GM21528 (cell line): ENCODE results near the gene ARMH4.

ENCODE experiments used
- ATAC-seq: cut with Tn5 transposase; IDR thresholded peaks from one replicate; pipeline ENCODE4 v1.9.1; 2021; ENCODE audit warnings: mild to moderate bottlenecking, moderate library complexity; ENCODE audit not compliant: unreplicated experiment, low FRiP score

The ARMH4 gene

GRCh38 chr14:58152014-58152857 is at the start of gene ARMH4:
ARMH4 (minus strand) TSS chr14:58152213; CDS start chr14:58139358, 12,855 bp downstream.
- peak; percentile 95 for ATAC-seq

- ATAC-seq, result no peak
Observed at GRCh38 chr14:58200846-58201245, 48.8 kb upstream of the ARMH4 start.

GRCh38 chr14:58200480-58200841 is 48.4 kb upstream of the ARMH4 start:
- ATAC-seq, result peak; percentile 22

- ATAC-seq, result peak; percentile 95
Observed at GRCh38 chr14:58199726-58200479, 47.9 kb upstream of the ARMH4 start, which contains the start of gene ACTR10. ACTR10 (plus strand) TSS chr14:58200149; CDS start chr14:58200218, 69 bp downstream.

- no peak for ATAC-seq
Observed at GRCh38 chr14:58198086-58198485, 46.1 kb upstream of the ARMH4 start.

- no peak for ATAC-seq
Observed at GRCh38 chr14:58196198-58196597, 44.2 kb upstream of the ARMH4 start.

- no peak for ATAC-seq
Observed at GRCh38 chr14:58193542-58193941, 41.5 kb upstream of the ARMH4 start.

GRCh38 chr14:58191763-58192601 is 40.0 kb upstream of the ARMH4 start:
- ATAC-seq, result no peak

- no peak for ATAC-seq
Observed at GRCh38 chr14:58189176-58189575, 37.2 kb upstream of the ARMH4 start.

GRCh38 chr14:58177125-58177524 is 25.1 kb upstream of the ARMH4 start:
- ATAC-seq, result no peak

GRCh38 chr14:58171090-58171489 is 19.1 kb upstream of the ARMH4 start:
- peak; percentile 91 for ATAC-seq

- no peak for ATAC-seq
Observed at GRCh38 chr14:58167891-58168290, 15.9 kb upstream of the ARMH4 start.

GRCh38 chr14:58167057-58167456 is 15.0 kb upstream of the ARMH4 start:
- no peak for ATAC-seq

GRCh38 chr14:58166005-58166983 is 14.3 kb upstream of the ARMH4 start:
- no peak for ATAC-seq

- ATAC-seq, result no peak
Observed at GRCh38 chr14:58160561-58160960, 8.5 kb upstream of the ARMH4 start.

GRCh38 chr14:58151133-58152013 is 640 bp downstream of the ARMH4 start:
- ATAC-seq, result peak; percentile 63

GRCh38 chr14:58150243-58150805 is 1.7 kb downstream of the ARMH4 start:
- ATAC-seq, result no peak

- ATAC-seq, result no peak
Observed at GRCh38 chr14:58149196-58149595, 2.8 kb downstream of the ARMH4 start.
